Neural cell (in vitro differentiated cells): ENCODE results near the gene PRRC2B.

ENCODE experiments used
- CTCF ChIP-seq: fragments of 450-650 bp; IDR thresholded peaks from 2 replicates; pipeline ENCODE4 v1.5.1; 2014; ENCODE audit warnings: antibody characterized with exemption, mild to moderate bottlenecking, moderate library complexity; ENCODE audit not compliant: poor library complexity, severe bottlenecking
- EP300 ChIP-seq: fragments of 450-650 bp; conservative IDR thresholded peaks from 2 replicates; pipeline ENCODE4 v1.6.1; 2014; ENCODE audit warnings: antibody characterized with exemption, mild to moderate bottlenecking, moderate library complexity; ENCODE audit not compliant: poor library complexity, severe bottlenecking
- EZH2 ChIP-seq: fragments of 200-600, 300-800 bp; shearing (Covaris generic), sonication (generic); IDR thresholded peaks from 2 replicates; pipeline ENCODE4 v1.6.1; 2014; ENCODE audit warnings: antibody characterized with exemption, low read length, borderline replicate concordance, mild to moderate bottlenecking; ENCODE audit not compliant: insufficient read depth, poor library complexity, severe bottlenecking
- POLR2AphosphoS5 ChIP-seq: IDR thresholded peaks from 2 replicates; pipeline ENCODE4 v1.6.1; 2012
- RAD21 ChIP-seq: fragments of 450-650 bp; conservative IDR thresholded peaks from 2 replicates; pipeline ENCODE4 v1.6.1; 2014; ENCODE audit warnings: antibody characterized with exemption, mild to moderate bottlenecking, moderate library complexity
- TAF1 ChIP-seq: IDR thresholded peaks from 2 replicates; pipeline ENCODE4 v1.6.1; 2012; ENCODE audit warnings: low read depth
- TF ChIP-seq, protein P1 (sequence below): IDR thresholded peaks from 2 replicates; pipeline ENCODE4 v1.6.1; 2012; ENCODE audit warnings: borderline replicate concordance

DNA sequence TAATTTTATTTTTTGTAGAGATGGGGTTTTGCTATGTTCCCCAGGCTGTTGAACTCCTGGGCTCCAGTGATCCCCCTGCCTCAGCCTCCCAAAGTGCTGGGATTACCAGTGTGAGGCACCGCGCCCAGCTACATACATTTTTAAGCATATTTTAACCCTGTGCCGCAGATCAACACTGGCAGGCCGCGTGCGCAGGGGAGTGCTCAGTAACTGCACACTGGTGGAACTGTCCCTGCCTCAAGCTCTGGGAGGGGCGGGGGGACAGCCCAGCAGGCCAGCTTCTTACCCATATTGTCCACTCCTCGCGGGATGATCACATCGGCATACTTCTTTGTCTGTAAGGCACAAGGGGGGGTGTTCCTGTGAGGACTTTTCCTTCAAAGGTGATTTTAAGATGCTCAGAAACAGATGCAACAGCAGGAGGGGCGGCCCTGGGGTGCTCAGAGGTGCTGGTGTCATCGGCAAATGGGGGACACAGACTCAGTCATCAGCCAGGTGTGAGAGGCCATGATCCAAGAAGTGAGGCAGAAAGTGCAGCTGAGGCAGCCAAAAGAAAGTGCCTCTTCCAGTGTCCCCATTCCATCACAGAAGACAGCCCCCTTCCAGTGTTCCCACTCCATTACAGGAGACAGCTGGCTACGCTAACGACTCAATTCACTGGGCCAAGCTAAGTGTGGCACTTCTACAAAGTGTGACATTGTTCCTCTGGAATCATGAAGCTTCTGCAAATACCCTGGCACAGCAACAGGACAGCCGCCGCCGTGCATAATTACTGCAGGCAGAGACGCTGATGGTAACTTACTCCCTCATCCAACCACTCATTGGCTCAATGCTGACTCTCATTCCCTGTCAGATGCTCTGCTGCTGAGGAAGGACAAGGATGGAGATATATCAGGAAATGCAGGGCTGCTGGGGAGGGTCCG, 132.0 kb downstream of the PRRC2B start:
- TF ChIP-seq EZH2 (no peak), CTCF (no peak), RAD21 (no peak), EP300 (no peak), POLR2AphosphoS5 (no peak), TAF1 (no peak)
- TF ChIP-seq, protein P1, sequence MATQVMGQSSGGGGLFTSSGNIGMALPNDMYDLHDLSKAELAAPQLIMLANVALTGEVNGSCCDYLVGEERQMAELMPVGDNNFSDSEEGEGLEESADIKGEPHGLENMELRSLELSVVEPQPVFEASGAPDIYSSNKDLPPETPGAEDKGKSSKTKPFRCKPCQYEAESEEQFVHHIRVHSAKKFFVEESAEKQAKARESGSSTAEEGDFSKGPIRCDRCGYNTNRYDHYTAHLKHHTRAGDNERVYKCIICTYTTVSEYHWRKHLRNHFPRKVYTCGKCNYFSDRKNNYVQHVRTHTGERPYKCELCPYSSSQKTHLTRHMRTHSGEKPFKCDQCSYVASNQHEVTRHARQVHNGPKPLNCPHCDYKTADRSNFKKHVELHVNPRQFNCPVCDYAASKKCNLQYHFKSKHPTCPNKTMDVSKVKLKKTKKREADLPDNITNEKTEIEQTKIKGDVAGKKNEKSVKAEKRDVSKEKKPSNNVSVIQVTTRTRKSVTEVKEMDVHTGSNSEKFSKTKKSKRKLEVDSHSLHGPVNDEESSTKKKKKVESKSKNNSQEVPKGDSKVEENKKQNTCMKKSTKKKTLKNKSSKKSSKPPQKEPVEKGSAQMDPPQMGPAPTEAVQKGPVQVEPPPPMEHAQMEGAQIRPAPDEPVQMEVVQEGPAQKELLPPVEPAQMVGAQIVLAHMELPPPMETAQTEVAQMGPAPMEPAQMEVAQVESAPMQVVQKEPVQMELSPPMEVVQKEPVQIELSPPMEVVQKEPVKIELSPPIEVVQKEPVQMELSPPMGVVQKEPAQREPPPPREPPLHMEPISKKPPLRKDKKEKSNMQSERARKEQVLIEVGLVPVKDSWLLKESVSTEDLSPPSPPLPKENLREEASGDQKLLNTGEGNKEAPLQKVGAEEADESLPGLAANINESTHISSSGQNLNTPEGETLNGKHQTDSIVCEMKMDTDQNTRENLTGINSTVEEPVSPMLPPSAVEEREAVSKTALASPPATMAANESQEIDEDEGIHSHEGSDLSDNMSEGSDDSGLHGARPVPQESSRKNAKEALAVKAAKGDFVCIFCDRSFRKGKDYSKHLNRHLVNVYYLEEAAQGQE, result no peak
